H9 (cell line): ENCODE measurements around the gene ARHGEF38. TPM values are rescaled to one million over a fixed set of nuclear protein-coding genes. Genes with fewer than 3 reads are reported as not detected.

Experiments used
- DNase-seq: peaks from one replicate; pipeline ENCODE4 v3.0.0-alpha.2; 2017
- H2AFZ ChIP-seq: one replicate; pipeline ENCODE4 v1.6.1; 2013; ENCODE audit warnings: mild to moderate bottlenecking, low read length, control low read depth, moderate library complexity
- H2AK5ac ChIP-seq: 2 replicates; pipeline ENCODE4 v1.6.1; 2013; ENCODE audit warnings: low read length, control low read depth, mixed read lengths; ENCODE audit not compliant: insufficient read length
- H2BK120ac ChIP-seq: one replicate; pipeline ENCODE4 v1.6.1; 2013; ENCODE audit warnings: low read depth, mild to moderate bottlenecking, low read length, control low read depth, inconsistent platforms; ENCODE audit not compliant: poor library complexity, severe bottlenecking
- H2BK12ac ChIP-seq: 2 replicates; pipeline ENCODE4 v1.6.1; 2013; ENCODE audit warnings: low read length, control low read depth, mixed read lengths, low read depth; ENCODE audit not compliant: insufficient read length
- H2BK15ac ChIP-seq: 2 replicates; pipeline ENCODE4 v1.6.1; 2013; ENCODE audit warnings: low read depth, low read length, control low read depth
- H2BK20ac ChIP-seq: one replicate; pipeline ENCODE4 v1.6.1; 2013; ENCODE audit warnings: low read depth, mild to moderate bottlenecking, low read length, control low read depth, inconsistent platforms; ENCODE audit not compliant: poor library complexity, severe bottlenecking
- H2BK5ac ChIP-seq: 2 replicates; pipeline ENCODE4 v1.6.1; 2013; ENCODE audit warnings: low read length, control low read depth, mixed read lengths; ENCODE audit not compliant: insufficient read length
- H3K14ac ChIP-seq: 2 replicates; pipeline ENCODE4 v1.6.1; 2013; ENCODE audit warnings: low read length, control low read depth; ENCODE audit not compliant: insufficient read depth
- H3K18ac ChIP-seq: 2 replicates; pipeline ENCODE4 v1.6.1; 2013; ENCODE audit warnings: low read depth, mild to moderate bottlenecking, mixed read lengths, low read length, control low read depth; ENCODE audit not compliant: insufficient read length
- H3K23ac ChIP-seq: 2 replicates; pipeline ENCODE4 v1.6.1; 2013; ENCODE audit warnings: low read length, control low read depth, mixed read lengths, low read depth; ENCODE audit not compliant: insufficient read length
- H3K23me2 ChIP-seq: 2 replicates; pipeline ENCODE4 v1.6.1; 2013; ENCODE audit warnings: low read depth, mild to moderate bottlenecking, mixed read lengths, low read length, control low read depth; ENCODE audit not compliant: insufficient read length, poor library complexity, severe bottlenecking
- H3K27ac ChIP-seq: 2 replicates; pipeline ENCODE4 v1.5.1; 2013; ENCODE audit warnings: low read length, control low read depth, mixed read lengths, low read depth; ENCODE audit not compliant: insufficient read length
- H3K27me3 ChIP-seq: 2 replicates; pipeline ENCODE4 v1.6.1; 2013; ENCODE audit warnings: low read length, control low read depth, inconsistent platforms; ENCODE audit not compliant: insufficient read depth
- H3K4ac ChIP-seq: 2 replicates; pipeline ENCODE4 v1.6.1; 2013; ENCODE audit warnings: low read depth, mild to moderate bottlenecking, control low read depth, inconsistent platforms, low read length, moderate library complexity
- H3K4me1 ChIP-seq: 2 replicates; pipeline ENCODE4 v1.6.1; 2013; ENCODE audit warnings: low read length, control low read depth, inconsistent platforms; ENCODE audit not compliant: insufficient read depth
- H3K4me2 ChIP-seq: 2 replicates; pipeline ENCODE4 v1.6.1; 2013; ENCODE audit warnings: low read length, control low read depth, mixed read lengths; ENCODE audit not compliant: insufficient read length, insufficient read depth
- H3K56ac ChIP-seq: 2 replicates; pipeline ENCODE4 v1.6.1; 2013; ENCODE audit warnings: low read depth, mild to moderate bottlenecking, mixed read lengths, low read length, control low read depth; ENCODE audit not compliant: insufficient read length
- H3K79me1 ChIP-seq: 2 replicates; pipeline ENCODE4 v1.6.1; 2013; ENCODE audit warnings: low read depth, mild to moderate bottlenecking, moderate library complexity, low read length, control low read depth, inconsistent platforms; ENCODE audit not compliant: insufficient read depth, poor library complexity, severe bottlenecking
- H3K79me2 ChIP-seq: 2 replicates; pipeline ENCODE4 v1.6.1; 2013; ENCODE audit warnings: low read length, control low read depth, inconsistent platforms; ENCODE audit not compliant: insufficient read depth
- H3K9ac ChIP-seq: 2 replicates; pipeline ENCODE4 v1.6.1; 2013; ENCODE audit warnings: low read length, control low read depth, mixed read lengths; ENCODE audit not compliant: insufficient read length; ENCODE audit errors: extremely low read depth
- H3K9me3 ChIP-seq: one replicate; pipeline ENCODE4 v1.6.1; 2013; ENCODE audit warnings: low read depth, low read length, inconsistent platforms; ENCODE audit not compliant: control insufficient read depth
- H3T11ph ChIP-seq: one replicate; pipeline ENCODE4 v1.6.1; 2013; ENCODE audit warnings: mild to moderate bottlenecking, low read length, control low read depth, inconsistent platforms
- H4K20me1 ChIP-seq: one replicate; pipeline ENCODE4 v1.6.1; 2013; ENCODE audit not compliant: control insufficient read depth, insufficient read length, insufficient read depth
- H4K5ac ChIP-seq: 2 replicates; pipeline ENCODE4 v1.6.1; 2013; ENCODE audit warnings: low read depth, mild to moderate bottlenecking, mixed read lengths, low read length, control low read depth; ENCODE audit not compliant: insufficient read length
- H4K8ac ChIP-seq: replicated peaks from 2 replicates; pipeline ENCODE4 v1.6.1; 2013; ENCODE audit warnings: low read length, control low read depth, mixed read lengths, low read depth; ENCODE audit not compliant: insufficient read length
- H4K91ac ChIP-seq: 2 replicates; pipeline ENCODE4 v1.6.1; 2013; ENCODE audit warnings: low read depth, mild to moderate bottlenecking, moderate library complexity, mixed read lengths, low read length, control low read depth; ENCODE audit not compliant: insufficient read length
- H3K27ac Mint-ChIP-seq, 3 experiments: 2 replicates in 2 of 3; 3 replicates in 1 of 3; pipeline ENCODE4 v1.8.0; 2020 to 2021; ENCODE audit warnings: mixed read lengths in 3 of 3, mild to moderate bottlenecking in 1 of 3, moderate library complexity in 1 of 3
- H3K27me3 Mint-ChIP-seq: 2 replicates; pipeline ENCODE4 v1.8.0; 2021; ENCODE audit warnings: low read depth, mild to moderate bottlenecking, moderate library complexity, mixed read lengths
- H3K36me3 Mint-ChIP-seq, 3 experiments: 2 replicates in 2 of 3; 3 replicates in 1 of 3; pipeline ENCODE4 v1.8.0; 2020 to 2021; ENCODE audit warnings: low read depth in 3 of 3, mixed read lengths in 3 of 3; ENCODE audit not compliant: insufficient read depth in 1 of 3
- H3K4me1 Mint-ChIP-seq, 2 experiments: 2 replicates each; pipeline ENCODE4 v1.8.0; 2020; ENCODE audit warnings: mixed read lengths in 2 of 2
- H3K4me3 Mint-ChIP-seq, 2 experiments: 2 replicates in 1 of 2; 3 replicates in 1 of 2; pipeline ENCODE4 v1.8.0; 2020 to 2021; ENCODE audit warnings: mild to moderate bottlenecking in 2 of 2, mixed read lengths in 2 of 2, moderate library complexity in 1 of 2
- H3K9me3 Mint-ChIP-seq, 2 experiments: 2 replicates in 1 of 2; 3 replicates in 1 of 2; pipeline ENCODE4 v1.8.0; 2020; ENCODE audit warnings: mild to moderate bottlenecking in 2 of 2, mixed read lengths in 2 of 2, moderate library complexity in 1 of 2
- WGBS: extraction: QIAGEN DNeasy Blood & Tissue Kit; methylation state at CpG from one replicate; pipeline ENCODE4 v1.1.7; 2013; ENCODE audit warnings: missing lambda C conversion rate, low lambda C conversion rate, mixed read lengths; ENCODE audit not compliant: insufficient read length; ENCODE audit errors: extremely low coverage; 5-methylcytosine and 5-hydroxymethylcytosine counted together
- total RNA-seq: library from RNA; stranded (reverse); gene quantifications from 2 replicates; pipeline ENCODE4 v1.2.1, GENCODE V29; 2021
- TF ChIP-seq, protein P1 (sequence below): fragments of 200-600 bp; sonication (generic); conservative IDR thresholded peaks from 3 replicates; pipeline ENCODE4 v1.8.0; 2021; ENCODE audit warnings: antibody characterized with exemption, mild to moderate bottlenecking

The ARHGEF38 gene
- total RNA-seq, 1 experiment from 2014 or later = not detected

DNA sequence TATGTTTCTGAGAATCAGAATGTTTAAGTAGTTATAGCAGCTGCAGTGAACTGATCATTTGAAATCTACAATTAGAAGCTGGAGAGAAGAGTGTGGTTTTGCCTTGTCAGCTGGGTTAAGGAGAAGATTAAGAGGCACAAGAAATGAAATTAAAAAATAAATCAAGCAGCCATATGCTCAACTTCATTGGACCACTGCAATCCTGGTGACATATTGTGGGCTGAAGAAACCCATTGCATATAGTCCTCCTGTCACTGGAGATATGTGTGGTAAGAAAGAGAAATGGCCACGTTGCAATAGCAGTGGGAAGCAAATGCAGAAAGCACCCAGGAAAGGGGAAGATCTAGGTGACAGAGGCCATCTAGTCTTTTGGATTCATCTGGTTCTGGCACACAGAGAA, 93.0 kb downstream of the ARHGEF38 start:
- no peaks in the 10 kb centered on the region for H3K9me3 Mint-ChIP-seq
- H3K56ac ChIP-seq = no peak overlapping the region
- WGBS = no CpG with 5 or more reads among the region's 1 CpG
- no peak overlapping the region for H3K23ac ChIP-seq
- no peaks in the 10 kb centered on the region for H3K23me2 ChIP-seq
- H3K18ac ChIP-seq = no peak overlapping the region
- no peaks in the 10 kb centered on the region for H4K20me1 ChIP-seq
- no peaks in the 10 kb centered on the region for H3K4me1 Mint-ChIP-seq
- no peak overlapping the region for H4K5ac ChIP-seq
- H3K4me1 ChIP-seq = no peaks in the 10 kb centered on the region
- TF ChIP-seq, protein P1, sequence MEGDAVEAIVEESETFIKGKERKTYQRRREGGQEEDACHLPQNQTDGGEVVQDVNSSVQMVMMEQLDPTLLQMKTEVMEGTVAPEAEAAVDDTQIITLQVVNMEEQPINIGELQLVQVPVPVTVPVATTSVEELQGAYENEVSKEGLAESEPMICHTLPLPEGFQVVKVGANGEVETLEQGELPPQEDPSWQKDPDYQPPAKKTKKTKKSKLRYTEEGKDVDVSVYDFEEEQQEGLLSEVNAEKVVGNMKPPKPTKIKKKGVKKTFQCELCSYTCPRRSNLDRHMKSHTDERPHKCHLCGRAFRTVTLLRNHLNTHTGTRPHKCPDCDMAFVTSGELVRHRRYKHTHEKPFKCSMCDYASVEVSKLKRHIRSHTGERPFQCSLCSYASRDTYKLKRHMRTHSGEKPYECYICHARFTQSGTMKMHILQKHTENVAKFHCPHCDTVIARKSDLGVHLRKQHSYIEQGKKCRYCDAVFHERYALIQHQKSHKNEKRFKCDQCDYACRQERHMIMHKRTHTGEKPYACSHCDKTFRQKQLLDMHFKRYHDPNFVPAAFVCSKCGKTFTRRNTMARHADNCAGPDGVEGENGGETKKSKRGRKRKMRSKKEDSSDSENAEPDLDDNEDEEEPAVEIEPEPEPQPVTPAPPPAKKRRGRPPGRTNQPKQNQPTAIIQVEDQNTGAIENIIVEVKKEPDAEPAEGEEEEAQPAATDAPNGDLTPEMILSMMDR = no peak
- no peaks in the 10 kb centered on the region for H3K27me3 ChIP-seq
- H3K9me3 ChIP-seq = no peaks in the 10 kb centered on the region
- H3K4me3 Mint-ChIP-seq = no peak overlapping the region
- H3K27ac Mint-ChIP-seq = no peak overlapping the region
- no peak overlapping the region for H4K91ac ChIP-seq
- H2BK12ac ChIP-seq = no peak overlapping the region
- no peak overlapping the region for H3K14ac ChIP-seq
- H2BK5ac ChIP-seq = no peak overlapping the region
- no peak overlapping the region for H2AFZ ChIP-seq
- no peak overlapping the region for H3K27ac ChIP-seq
- H2BK15ac ChIP-seq = no peak overlapping the region
- H3K9ac ChIP-seq = no peak overlapping the region
- no peak overlapping the region for H2AK5ac ChIP-seq
- no peaks in the 10 kb centered on the region for H3K79me1 ChIP-seq
- H2BK20ac ChIP-seq = no peak overlapping the region
- H3K4ac ChIP-seq = no peak overlapping the region
- DNase-seq = no peak
- peaks cover 28% of the 10 kb centered on the region for H3K27me3 Mint-ChIP-seq
- no peak overlapping the region for H3T11ph ChIP-seq
- H3K36me3 Mint-ChIP-seq = no peaks in the 10 kb centered on the region
- no peak overlapping the region for H2BK120ac ChIP-seq
- H3K4me2 ChIP-seq = no peak overlapping the region
- no peaks in the 10 kb centered on the region for H3K79me2 ChIP-seq
- H4K8ac ChIP-seq = no peak overlapping the region
